ENCODE results near the gene ABCB9. TPM values are rescaled to one million over a fixed set of nuclear protein-coding genes. Genes with fewer than 3 reads are reported as not detected.
A peak's percentile ranks its signal among the peaks of the same experiment; 100 is the strongest.

Gene ABCB9
- total RNA-seq, 1 donor from 2014 or later = 16.3 TPM

GRCh38 chr12:122979001-122979907 lies 13.0 kb upstream of the ABCB9 start:
- no peak for DNase-seq (ENCODE audit: low read depth, low spot score)
- Mint-ChIP-seq H3K9me3 (no peaks in the 10 kb centered on the region), H3K36me3 (ENCODE audit: low read depth) (no peaks in the 10 kb centered on the region), H3K4me1 (peaks cover 48% of the 10 kb centered on the region), H3K27ac (ENCODE audit: unreplicated experiment) (peak overlapping the region; percentile 35), H3K4me3 (peak overlapping the region; percentile 96), H3K27me3 (ENCODE audit: low read depth) (peaks cover 6% of the 10 kb centered on the region)
- TF ChIP-seq CTCF (conservative IDR thresholded peaks at IDR 0.05) = no peak

DNA sequence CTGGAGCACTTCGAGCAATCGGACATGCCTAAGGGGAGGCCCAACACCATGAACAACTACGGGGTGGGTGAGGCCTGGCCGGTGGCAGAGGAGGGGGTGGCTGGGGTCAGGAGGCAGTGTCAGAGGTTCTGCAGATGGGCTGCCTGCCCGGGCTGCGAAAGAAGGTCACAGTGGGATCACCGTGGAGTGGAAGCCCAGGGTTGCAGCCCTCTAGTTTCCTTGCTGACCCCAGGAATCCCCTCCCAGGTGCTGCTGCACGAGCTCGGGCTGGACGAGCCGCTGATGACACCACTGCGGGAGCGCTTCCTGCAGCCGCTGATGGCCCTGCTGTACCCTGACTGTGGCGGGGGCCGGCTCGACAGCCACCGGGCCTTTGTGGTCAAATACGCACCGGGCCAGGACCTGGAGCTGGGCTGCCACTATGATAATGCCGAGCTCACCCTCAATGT lies 12.3 kb upstream of the ABCB9 start:
- peaks cover 45% of the 10 kb centered on the region for H3K4me1 Mint-ChIP-seq
- H3K27ac Mint-ChIP-seq (ENCODE audit: unreplicated experiment) = no peak overlapping the region
- no peak for TF ChIP-seq CTCF (conservative IDR thresholded peaks at IDR 0.05)
- H3K36me3 Mint-ChIP-seq (ENCODE audit: low read depth) = no peaks in the 10 kb centered on the region
- H3K9me3 Mint-ChIP-seq = no peaks in the 10 kb centered on the region
- H3K4me3 Mint-ChIP-seq = peak overlapping the region; percentile 99
- no peak for DNase-seq (ENCODE audit: low read depth, low spot score)
- peaks cover 6% of the 10 kb centered on the region for H3K27me3 Mint-ChIP-seq (ENCODE audit: low read depth)

DNA sequence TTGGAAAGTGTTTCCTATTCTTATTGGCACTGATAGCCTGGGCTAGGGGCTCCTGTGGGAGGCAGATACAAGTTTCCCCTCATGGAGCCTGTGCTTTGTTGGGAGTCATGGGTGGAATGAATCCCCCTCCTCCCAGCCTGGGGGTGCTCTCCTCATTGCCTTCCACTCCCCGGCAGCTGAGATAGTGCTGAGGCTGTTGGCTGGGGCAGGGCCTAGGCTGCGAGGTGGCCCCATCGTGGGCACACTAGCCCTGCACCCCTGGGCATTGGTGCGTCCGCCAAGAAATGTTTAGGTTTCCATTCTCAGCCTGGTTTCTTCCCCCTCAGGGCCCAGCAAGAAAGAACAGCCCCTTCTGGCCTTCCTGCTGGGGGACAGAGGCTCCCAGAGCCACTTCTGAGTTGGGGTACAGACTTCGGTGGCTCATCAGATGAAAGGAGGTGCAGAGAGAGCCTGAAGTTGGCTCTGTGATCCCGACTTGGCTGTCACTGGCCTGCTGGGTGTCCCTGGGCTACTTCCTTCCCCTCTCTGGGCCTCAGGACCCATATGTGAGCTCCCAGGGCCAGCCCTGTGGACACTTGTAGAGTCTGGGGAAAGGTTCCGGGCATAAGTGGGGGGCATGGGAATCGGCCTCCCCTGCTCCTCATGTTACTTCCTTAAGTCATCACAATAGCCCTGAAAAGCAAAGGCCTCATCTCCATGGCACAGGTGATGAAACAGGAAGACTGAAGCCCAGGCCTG lies 11.6 kb upstream of the ABCB9 start:
- Mint-ChIP-seq H3K4me3 (peak overlapping the region; percentile 99), H3K27ac (ENCODE audit: unreplicated experiment) (no peak overlapping the region)

DNA sequence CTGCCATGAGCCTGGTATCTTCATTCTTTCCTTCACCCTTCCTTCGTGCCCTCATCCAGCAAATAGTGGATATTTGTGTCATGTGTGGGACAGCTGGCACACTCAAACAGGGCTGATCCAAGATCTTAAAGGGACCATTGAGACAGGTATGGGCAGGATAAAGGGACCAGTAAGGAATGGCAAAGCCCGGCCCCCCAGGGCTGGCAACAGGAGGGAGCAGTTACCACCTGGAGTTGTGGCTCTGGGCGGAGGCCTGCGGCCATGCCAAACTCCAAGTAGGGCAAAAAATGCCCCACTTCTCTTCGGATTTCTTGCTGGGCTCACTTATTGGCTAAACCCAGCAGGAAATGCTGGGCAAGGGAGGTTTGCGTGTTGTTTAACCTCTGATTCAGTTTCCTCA lies 10.9 kb upstream of the ABCB9 start:
- Mint-ChIP-seq H3K36me3 (ENCODE audit: low read depth) (no peaks in the 10 kb centered on the region), H3K4me3 (peak overlapping the region; percentile 99), H3K4me1 (peaks cover 35% of the 10 kb centered on the region), H3K9me3 (no peaks in the 10 kb centered on the region), H3K27me3 (ENCODE audit: low read depth) (peaks cover 6% of the 10 kb centered on the region), H3K27ac (ENCODE audit: unreplicated experiment) (no peak overlapping the region)
- TF ChIP-seq CTCF (conservative IDR thresholded peaks at IDR 0.05) = no peak
- no peak for DNase-seq (ENCODE audit: low read depth, low spot score)

More for the DNA sequence above, 11.6 kb upstream of the ABCB9 start:
- no peak for TF ChIP-seq CTCF (conservative IDR thresholded peaks at IDR 0.05)
- Mint-ChIP-seq H3K27me3 (ENCODE audit: low read depth) (peaks cover 6% of the 10 kb centered on the region), H3K9me3 (no peaks in the 10 kb centered on the region), H3K4me1 (peaks cover 38% of the 10 kb centered on the region), H3K36me3 (ENCODE audit: low read depth) (no peaks in the 10 kb centered on the region)
- no peak for DNase-seq (ENCODE audit: low read depth, low spot score)

DNA sequence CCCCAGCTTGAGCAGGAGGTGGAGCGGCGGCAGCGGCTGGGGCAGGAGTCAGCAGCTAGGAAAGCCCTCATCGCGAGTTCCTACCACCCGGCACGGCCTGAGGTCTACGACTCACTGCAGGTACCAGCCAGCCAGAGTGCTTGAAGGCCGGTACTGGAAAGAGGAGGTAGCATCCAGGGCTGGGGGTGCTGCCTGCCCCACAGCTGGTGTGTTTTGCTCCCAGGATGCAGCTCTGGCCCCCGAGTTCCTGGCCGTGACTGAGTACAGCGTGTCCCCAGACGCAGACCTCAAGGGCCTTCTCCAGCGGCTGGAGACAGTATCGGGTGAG lies 10.3 kb upstream of the ABCB9 start:
- no peak for TF ChIP-seq CTCF (conservative IDR thresholded peaks at IDR 0.05)
- no peak for DNase-seq (ENCODE audit: low read depth, low spot score)
- Mint-ChIP-seq H3K4me1 (peaks cover 29% of the 10 kb centered on the region), H3K4me3 (peak overlapping the region; percentile 99), H3K27ac (ENCODE audit: unreplicated experiment) (no peak overlapping the region), H3K27me3 (ENCODE audit: low read depth) (peaks cover 6% of the 10 kb centered on the region), H3K9me3 (no peaks in the 10 kb centered on the region), H3K36me3 (ENCODE audit: low read depth) (no peaks in the 10 kb centered on the region)
